ENCODE measurements around the gene MAST3. TPM values are rescaled to one million over a fixed set of nuclear protein-coding genes. Genes with fewer than 3 reads are reported as not detected.
"Not testable (repeated sequence)": the region's sequence is repeated elsewhere in the genome, so short reads cannot be mapped to it uniquely, and the experiment has no call there.

The MAST3 gene
- total and polyA plus RNA-seq, 2 donors = 3.5 to 7.0 TPM

DNA sequence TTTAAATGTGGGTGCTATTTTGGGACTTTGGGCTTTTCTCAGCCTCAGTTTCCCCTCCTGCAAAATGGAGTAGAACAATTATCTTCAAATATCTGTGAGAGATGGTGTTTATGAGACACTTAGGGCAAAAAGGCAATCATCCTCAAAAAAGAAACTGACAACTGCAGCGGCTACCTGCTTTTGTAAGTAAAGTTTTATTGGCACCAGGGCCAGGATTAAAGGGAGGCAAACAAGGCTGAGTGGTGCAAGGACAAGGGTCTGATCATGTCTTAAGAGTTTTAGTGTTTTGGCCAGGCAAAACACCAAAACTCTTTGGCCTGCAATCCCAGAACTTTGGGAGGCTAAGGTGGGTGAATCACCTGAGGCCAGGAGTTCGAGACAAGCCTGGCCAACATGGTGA lies 1.3 kb upstream of the MAST3 start:
- Histone ChIP-seq H3K4me3 (ENCODE audit: low read depth, low read length) (no peak overlapping the region), H3K4me1 (ENCODE audit: insufficient read depth) (no peaks in the 10 kb centered on the region), H3K36me3 (ENCODE audit: insufficient read depth) (no peaks in the 10 kb centered on the region), H3K27ac (ENCODE audit: low read depth) (no peak overlapping the region)
- no peak for DNase-seq (ENCODE audit: extremely low spot score)
- 88% methylated on average over 2 of the region's 2 CpGs for WGBS

DNA sequence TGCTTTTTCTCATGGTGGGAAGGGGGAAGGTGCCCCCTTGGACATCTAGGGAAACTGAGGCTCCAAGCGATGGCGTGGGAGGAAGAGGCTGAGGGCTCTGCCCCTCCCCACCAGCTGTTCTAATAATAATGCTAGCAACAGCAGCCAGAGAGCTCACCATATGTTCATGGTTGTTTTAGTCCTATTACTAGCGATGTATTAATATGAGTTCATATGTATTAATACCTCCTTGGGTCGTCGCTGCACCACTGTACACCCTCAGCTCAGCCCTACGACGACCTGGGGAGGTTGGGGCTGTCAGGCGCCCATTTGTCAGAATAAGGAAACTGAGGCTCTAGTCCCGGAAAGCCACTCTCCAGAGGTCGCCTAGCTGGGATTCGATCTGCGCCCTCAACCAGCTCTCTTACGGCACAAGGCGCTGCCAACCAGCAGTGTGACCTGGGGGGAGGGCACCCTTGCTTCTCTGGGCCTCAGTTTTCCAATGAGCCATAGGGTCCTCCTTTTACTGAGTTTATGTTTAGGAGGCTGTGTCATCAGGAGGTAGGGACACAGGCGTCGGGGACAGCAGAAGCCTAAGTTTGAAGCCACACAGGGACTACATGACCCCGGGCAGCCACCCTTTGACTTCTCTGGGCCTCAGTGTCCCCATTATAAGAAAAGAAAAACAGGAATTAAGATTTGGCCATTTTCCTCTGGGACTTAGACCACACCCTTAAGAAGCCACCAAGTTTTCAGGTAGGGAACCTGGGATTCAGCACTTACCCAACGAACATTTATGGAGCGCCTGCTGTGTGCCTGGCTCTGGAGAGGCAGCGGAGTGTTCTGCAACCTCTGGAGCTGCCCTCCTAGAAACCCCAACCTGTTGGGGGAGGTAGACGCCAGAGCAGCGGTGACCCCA lies 664 bp downstream of the MAST3 start:
- Histone ChIP-seq H3K4me1 (ENCODE audit: insufficient read depth) (no peaks in the 10 kb centered on the region), H3K36me3 (ENCODE audit: insufficient read depth) (no peaks in the 10 kb centered on the region), H3K4me3 (ENCODE audit: low read depth, low read length) (peak overlapping the region; percentile 30), H3K27ac (ENCODE audit: low read depth) (no peak overlapping the region)
- no peak for DNase-seq (ENCODE audit: extremely low spot score)
- WGBS = 34% methylated on average over 22 of the region's 22 CpGs

DNA sequence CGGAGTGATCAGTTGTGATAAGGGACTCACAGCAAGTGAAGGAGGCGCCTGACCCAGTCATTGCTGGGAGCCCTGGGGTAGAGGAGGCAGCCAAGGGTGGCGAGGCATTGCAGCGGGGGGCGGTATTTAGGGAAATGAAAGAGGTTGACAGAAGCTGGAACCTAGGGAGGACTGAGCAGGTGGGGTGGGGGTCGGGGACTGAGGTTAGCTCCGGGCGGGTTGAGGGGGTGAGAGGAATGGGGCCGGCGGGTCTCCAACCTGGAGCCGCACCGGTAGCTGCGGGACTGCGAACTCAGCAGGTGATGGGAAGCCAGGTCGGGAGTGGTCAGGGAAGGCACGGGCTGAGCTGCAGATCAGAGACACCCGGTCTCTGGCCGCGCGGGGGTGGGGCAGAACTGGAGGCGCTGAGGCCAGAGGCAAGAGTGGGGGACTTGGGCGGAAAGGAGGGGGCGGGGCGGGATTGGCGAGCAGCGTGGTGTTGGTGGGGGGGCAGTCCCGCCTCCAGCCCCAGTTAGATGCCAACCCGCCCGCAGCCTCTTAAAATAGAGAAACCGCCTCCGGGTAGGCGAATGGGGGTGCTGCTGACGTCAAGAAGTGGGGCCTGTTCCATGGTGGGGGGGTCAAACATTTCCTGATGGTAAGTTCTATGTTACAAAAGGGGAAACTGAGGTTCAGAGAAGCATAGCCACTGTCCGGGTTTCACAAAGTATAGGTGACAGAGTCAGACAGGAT lies 1.5 kb downstream of the MAST3 start:
- Histone ChIP-seq H3K36me3 (ENCODE audit: insufficient read depth) (no peaks in the 10 kb centered on the region), H3K27ac (ENCODE audit: low read depth) (no peak overlapping the region), H3K4me3 (ENCODE audit: low read depth, low read length) (no peak overlapping the region), H3K4me1 (ENCODE audit: insufficient read depth) (no peaks in the 10 kb centered on the region)
- no peak for DNase-seq (ENCODE audit: extremely low spot score)
- 7% methylated on average over 34 of the region's 34 CpGs for WGBS

DNA sequence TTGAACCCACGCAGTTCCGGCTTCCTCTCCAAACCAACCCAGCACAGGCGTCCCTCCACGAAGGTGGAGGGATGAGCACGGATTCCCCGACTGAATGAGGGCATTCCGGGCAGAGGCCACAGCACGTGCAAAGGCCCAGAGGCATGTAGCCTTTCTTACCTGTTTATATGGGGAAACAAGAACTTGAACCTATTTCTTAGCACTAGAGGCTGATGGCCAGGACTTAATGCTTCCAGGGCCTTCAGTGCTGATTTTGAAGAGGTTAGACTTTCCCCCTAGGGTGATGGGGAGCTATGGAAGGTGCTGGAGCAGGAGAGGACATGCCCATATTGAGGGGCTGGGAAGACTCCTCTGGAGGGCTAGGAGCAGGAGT lies 2.0 kb downstream of the MAST3 start:
- Histone ChIP-seq H3K4me3 (ENCODE audit: low read depth, low read length) (no peak overlapping the region), H3K36me3 (ENCODE audit: insufficient read depth) (no peaks in the 10 kb centered on the region), H3K27ac (ENCODE audit: low read depth) (no peak overlapping the region), H3K4me1 (ENCODE audit: insufficient read depth) (no peaks in the 10 kb centered on the region)
- DNase-seq (ENCODE audit: extremely low spot score) = no peak
- WGBS = 80% methylated on average over 8 of the region's 8 CpGs

DNA sequence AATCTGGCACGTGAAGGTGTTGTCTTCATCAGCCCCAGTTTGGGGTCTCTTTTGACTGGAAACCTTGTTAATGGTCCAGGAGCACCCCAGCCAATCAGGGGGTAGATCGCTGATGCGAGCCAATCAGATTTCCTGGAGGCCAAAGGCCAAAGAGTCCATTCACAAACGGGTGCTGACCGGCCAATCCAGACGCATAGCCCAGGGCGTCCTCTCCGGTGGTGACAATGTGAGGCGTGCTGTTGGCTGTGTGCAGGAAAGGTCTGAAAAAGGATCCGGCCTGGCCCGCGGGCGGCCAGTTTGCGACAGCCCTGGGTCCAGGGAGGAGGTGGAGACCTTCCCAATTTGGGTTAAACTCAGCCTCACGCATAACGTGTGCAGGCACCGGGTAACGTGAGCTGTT lies 3.1 kb downstream of the MAST3 start:
- 31% methylated on average over 18 of the region's 18 CpGs for WGBS

DNA sequence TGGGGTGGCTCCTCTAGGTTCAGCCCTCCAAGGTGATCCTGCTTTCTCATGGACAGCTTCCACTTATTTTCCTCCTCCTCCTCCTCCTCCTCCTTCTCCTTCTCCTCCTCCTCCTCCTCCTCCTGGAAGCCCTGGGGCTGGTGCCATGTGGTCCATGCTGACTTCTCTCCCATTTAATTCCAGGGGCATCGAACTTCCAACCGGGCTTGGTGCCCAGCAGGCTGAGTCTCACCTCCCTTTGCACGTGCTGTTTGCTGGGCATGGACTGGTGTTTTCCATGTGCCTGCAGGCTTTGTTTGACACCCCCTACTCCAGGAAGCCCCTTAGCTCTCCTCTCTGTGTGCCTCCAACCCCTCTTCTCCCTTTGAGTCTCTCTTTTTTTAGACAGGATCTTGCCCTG lies 3.7 kb downstream of the MAST3 start:
- 78% methylated on average over 3 of the region's 3 CpGs for WGBS
- Histone ChIP-seq H3K27ac (ENCODE audit: low read depth) (no peak overlapping the region), H3K4me3 (ENCODE audit: low read depth, low read length) (no peak overlapping the region), H3K4me1 (ENCODE audit: insufficient read depth) (no peaks in the 10 kb centered on the region), H3K36me3 (ENCODE audit: insufficient read depth) (no peaks in the 10 kb centered on the region)
- DNase-seq (ENCODE audit: extremely low spot score) = no peak

More for the DNA sequence above, 3.1 kb downstream of the MAST3 start:
- no peak overlapping the region for H3K27ac ChIP-seq (ENCODE audit: low read depth)
- no peak for DNase-seq (ENCODE audit: extremely low spot score)
- H3K4me3 ChIP-seq (ENCODE audit: low read depth, low read length) = no peak overlapping the region
- H3K36me3 ChIP-seq (ENCODE audit: insufficient read depth) = no peaks in the 10 kb centered on the region
- H3K4me1 ChIP-seq (ENCODE audit: insufficient read depth) = no peaks in the 10 kb centered on the region

DNA sequence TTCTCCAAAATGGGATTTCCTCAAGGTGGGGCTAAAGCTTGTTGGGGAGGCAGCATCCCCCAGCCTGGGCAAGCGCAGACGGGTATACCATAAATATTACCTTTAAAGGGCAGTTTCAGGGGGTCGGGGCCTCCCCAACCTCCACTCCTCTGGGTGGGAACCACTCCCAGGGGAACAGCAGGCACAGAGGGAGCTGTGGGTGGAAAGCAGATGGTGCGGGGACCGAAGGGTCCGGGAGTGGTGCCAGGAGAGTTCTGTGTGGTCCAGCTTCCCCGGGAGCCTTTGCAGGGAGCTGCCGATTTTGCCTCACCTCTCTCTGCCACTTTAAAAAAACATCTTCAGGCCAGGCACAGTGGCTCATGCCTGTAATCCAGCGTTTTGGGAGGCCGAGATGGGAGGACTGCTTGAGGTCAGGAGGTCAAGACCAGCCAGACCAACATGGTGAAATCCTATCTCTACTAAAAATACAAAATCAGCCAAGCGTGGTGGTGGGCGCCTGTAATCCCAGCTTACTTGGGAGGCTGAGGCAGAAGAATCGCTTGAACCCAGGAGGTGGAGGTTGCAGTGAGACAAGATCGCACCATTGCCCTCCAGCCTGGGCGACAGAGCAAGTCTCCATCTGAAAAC lies 5.5 kb downstream of the MAST3 start:
- Histone ChIP-seq H3K4me3 (ENCODE audit: low read depth, low read length) (no peak overlapping the region), H3K27ac (ENCODE audit: low read depth) (no peak overlapping the region), H3K36me3 (ENCODE audit: insufficient read depth) (no peaks in the 10 kb centered on the region), H3K4me1 (ENCODE audit: insufficient read depth) (no peaks in the 10 kb centered on the region)
- DNase-seq (ENCODE audit: extremely low spot score) = no peak
- WGBS = 63% methylated on average over 15 of the region's 15 CpGs

DNA sequence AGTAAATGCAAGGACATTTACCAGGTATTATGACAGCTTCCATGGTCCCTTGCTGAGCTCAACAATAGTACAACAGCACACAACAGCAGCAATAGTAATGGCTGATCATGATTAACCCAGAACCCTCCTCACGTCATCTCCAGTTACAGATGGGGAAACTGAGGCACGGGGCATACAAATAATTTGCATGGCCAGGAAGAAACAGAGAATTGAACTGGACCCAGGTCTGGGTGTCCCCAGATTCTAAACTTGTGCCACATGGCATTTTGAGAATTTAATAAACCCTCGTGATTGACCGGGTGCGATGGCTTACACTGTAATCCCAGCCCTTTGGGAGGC lies 7.2 kb downstream of the MAST3 start:
- 70% methylated on average over 5 of the region's 5 CpGs for WGBS
- Histone ChIP-seq H3K36me3 (ENCODE audit: insufficient read depth) (no peaks in the 10 kb centered on the region), H3K4me3 (ENCODE audit: low read depth, low read length) (no peak overlapping the region), H3K27ac (ENCODE audit: low read depth) (no peak overlapping the region), H3K4me1 (ENCODE audit: insufficient read depth) (no peaks in the 10 kb centered on the region)
- DNase-seq (ENCODE audit: extremely low spot score) = no peak

DNA sequence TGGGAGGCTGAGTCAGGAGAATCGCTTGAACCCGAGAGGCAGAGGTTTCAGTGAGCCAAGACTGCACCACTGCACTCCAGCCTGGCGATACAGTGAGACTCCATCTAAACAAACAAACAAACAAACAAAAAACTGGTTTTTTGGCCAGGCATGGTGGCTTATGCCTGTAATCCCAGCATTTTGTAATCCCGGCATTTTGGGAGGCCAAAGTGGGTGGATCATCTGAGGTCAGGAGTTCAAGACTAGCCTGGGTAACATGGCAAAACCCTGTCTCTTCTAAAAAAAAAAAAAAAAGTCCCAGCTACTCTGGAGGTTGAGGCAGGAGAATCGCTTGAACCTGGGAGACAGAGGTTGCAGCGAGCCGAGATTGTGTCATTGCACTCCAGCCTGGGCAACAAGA lies 7.7 kb downstream of the MAST3 start:
- not testable (repeated sequence) for H3K4me3 ChIP-seq (ENCODE audit: low read depth, low read length); H3K4me1 ChIP-seq (ENCODE audit: insufficient read depth); H3K27ac ChIP-seq (ENCODE audit: low read depth); H3K36me3 ChIP-seq (ENCODE audit: insufficient read depth); DNase-seq (ENCODE audit: extremely low spot score)
- WGBS = 81% methylated on average over 7 of the region's 7 CpGs

DNA sequence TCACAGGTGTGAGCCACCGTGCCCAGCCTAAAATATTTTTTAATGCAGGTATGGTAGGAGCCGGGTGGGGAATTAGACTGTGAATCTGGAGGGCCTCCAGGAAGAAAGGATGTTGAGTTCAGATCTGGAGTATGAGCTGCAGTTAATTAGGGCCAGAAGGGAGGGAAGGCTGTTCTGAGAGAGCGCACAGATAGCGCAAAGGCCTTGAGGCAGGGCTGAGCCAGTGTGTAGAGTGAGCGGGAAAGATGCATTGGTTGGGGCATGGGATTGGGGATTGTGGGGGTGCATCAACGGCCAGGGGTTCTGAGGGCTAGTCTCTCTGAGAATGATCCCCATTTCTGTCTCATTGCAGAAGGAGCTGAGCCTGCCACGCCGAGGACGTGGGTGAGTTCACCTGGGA lies 9.7 kb downstream of the MAST3 start:
- no peak overlapping the region for H3K4me3 ChIP-seq (ENCODE audit: low read depth, low read length)
- H3K36me3 ChIP-seq (ENCODE audit: insufficient read depth) = no peaks in the 10 kb centered on the region
- DNase-seq (ENCODE audit: extremely low spot score) = no peak
- H3K27ac ChIP-seq (ENCODE audit: low read depth) = no peak overlapping the region
- H3K4me1 ChIP-seq (ENCODE audit: insufficient read depth) = no peaks in the 10 kb centered on the region
- WGBS = 94% methylated on average over 9 of the region's 9 CpGs

DNA sequence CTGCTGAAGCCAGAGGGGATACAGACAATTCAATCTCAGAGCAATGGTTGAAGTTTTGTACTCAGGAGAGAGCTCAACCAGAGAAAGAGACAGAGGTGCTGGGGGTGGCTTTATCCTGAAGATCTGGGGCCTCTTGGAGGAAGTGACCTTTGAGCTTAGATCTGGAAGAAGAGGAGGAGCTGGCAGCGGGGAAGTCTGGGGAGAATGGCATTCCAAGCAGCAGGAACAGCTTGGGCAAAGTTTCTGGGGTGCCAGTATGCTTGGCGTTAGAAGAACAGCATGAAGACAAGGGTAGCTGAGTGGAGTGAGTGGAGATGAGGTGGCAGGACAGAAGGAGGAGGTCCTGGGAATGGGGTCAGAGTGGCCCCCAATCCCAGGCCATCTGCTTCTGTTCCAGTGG lies 11.3 kb downstream of the MAST3 start:
- Histone ChIP-seq H3K36me3 (ENCODE audit: insufficient read depth) (no peaks in the 10 kb centered on the region), H3K4me1 (ENCODE audit: insufficient read depth) (no peaks in the 10 kb centered on the region), H3K27ac (ENCODE audit: low read depth) (no peak overlapping the region), H3K4me3 (ENCODE audit: low read depth, low read length) (no peak overlapping the region)
- no peak for DNase-seq (ENCODE audit: extremely low spot score)
- WGBS = 81% methylated on average over 2 of the region's 2 CpGs

DNA sequence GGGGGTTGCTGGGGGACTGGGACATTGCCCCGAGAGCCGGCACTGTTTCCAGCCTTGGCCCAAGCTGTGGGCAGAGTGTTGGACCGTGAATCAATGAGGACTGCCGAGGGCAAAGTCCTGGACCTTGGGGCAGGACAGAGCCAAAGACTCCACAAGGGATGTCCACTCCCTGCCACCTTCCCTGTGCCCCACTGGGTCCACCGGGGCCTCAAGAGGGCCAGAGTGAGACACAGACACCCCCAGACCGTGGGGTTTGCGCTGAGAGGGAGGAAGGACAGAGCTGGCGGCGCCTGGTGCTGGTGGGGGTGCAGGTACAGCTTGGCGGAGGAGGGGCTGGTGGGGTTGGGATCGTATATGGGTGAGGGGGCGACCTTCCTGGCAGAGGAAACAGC lies 11.8 kb downstream of the MAST3 start:
- no peak overlapping the region for H3K27ac ChIP-seq (ENCODE audit: low read depth)
- H3K4me3 ChIP-seq (ENCODE audit: low read depth, low read length) = peak overlapping the region; percentile 65
- no peaks in the 10 kb centered on the region for H3K4me1 ChIP-seq (ENCODE audit: insufficient read depth)
- DNase-seq (ENCODE audit: extremely low spot score) = no peak
- no peaks in the 10 kb centered on the region for H3K36me3 ChIP-seq (ENCODE audit: insufficient read depth)
- 64% methylated on average over 12 of the region's 12 CpGs for WGBS

DNA sequence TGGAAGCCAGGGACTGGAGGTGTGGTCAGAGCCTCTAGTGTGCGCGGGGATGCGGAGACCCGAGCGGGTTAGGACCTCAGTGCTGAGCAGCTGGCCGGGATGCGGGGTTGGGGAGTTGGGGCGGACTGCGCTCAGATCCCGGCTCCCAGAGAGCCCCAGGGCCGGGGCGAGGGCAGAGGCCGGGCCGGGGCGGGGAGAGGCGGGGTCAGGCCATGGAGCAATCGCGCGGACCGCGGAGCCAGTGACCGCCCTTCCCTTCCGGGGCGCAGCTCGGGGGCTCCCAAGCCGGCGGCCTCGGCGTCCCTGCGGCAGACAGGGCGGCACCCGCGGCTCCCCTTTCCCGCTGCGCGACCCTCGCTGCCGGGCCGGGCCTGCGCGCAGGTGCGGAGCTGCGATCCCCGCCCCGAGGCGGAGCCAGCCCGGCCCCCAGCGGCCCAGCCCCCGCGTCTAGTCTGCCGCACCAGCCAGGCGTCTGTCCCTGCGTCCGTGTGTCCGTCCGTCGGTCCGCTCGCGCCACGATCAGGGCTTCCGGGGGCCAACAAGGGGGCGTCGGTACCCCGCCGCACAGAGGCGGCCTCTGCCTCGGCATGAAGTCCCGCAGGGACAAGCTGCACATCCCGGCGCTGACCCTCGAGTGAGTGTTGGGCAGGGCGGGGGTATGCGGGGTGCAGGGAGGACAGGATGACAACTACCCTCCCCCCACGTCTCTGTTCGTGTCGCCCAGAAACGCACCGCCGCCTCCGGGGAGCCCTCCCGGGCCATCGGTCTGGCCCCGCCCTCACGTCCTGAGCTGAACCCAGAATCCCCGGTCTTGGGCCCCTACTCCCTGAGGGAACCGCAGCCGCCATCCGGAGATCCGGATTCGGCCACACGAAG lies 12.4 kb downstream of the MAST3 start:
- H3K27ac ChIP-seq (ENCODE audit: low read depth) = peak overlapping the region; percentile 58
- DNase-seq (ENCODE audit: extremely low spot score) = no peak

More for the DNA sequence above, 12.4 kb downstream of the MAST3 start:
- no peaks in the 10 kb centered on the region for H3K4me1 ChIP-seq (ENCODE audit: insufficient read depth)
- WGBS = 2% methylated on average over 92 of the region's 92 CpGs
- H3K36me3 ChIP-seq (ENCODE audit: insufficient read depth) = no peaks in the 10 kb centered on the region
- H3K4me3 ChIP-seq (ENCODE audit: low read depth, low read length) = peak overlapping the region; percentile 65
